Right kidney (tissue), 9 donors: ENCODE results near the gene OR5M8.

Experiments used
- DNase-seq: peaks from one replicate; pipeline ENCODE4 v3.0.0-alpha.2; 2016
- long read RNA-seq, 8 donors: transcript quantifications; one replicate each; lab custom pipeline, GENCODE V29; 2026

Gene OR5M8
- long read RNA-seq, donor 1, result 0 reads
- long read RNA-seq, donor 2, result 0 reads
- long read RNA-seq, donor 3, result 0 reads
- long read RNA-seq, donor 4, result 0 reads
- long read RNA-seq, donor 5, result 0 reads
- long read RNA-seq, donor 6, result 0 reads
- long read RNA-seq, donor 7, result 0 reads
- long read RNA-seq, donor 8, result 0 reads

GRCh38 chr11:56491270-56491669 lies at the start of gene OR5M8:
TSS of gene OR5M8 (minus strand) at chr11:56491370. CDS start at chr11:56491370, 0 bp downstream.
- no peak for DNase-seq

DNA sequence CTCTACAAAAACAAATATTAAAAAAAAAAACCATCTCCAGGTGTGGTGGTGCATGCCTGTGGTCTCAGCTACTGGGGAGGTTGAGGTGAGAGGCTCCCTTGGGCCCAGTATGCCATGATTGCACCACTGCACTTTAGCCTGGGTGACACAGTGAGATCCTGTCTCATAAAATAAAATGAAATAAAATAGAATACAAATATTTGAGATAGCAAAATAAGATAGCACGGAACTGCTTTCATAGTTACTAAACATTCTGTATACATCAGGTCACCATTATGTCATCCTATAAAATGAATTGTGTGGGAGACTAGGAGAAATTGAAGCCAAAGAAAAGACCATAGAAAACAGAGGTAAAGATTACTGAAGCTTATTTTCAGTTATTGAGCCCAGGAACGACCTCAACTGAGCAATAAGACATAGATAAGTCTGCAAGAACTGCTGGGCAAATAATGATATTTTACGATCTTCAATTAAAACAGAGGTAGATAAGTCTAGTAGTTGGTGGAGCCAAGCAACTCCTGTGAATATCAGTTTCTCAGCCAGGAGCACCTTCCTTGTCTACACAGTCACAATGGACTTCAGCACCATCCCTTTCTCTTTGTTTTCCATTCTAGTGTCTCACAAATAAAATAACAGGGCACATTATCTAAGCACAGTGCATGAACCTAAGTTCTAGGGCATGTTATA lies 42.0 kb upstream of the OR5M8 start:
- no peak for DNase-seq

GRCh38 chr11:56531856-56532255 lies 40.7 kb upstream of the OR5M8 start:
- no peak for DNase-seq

- no peak for DNase-seq
These were observed 30.8 kb upstream of the OR5M8 start for GRCh38 chr11:56522008-56522407.

- no peak for DNase-seq
These were observed 22.1 kb upstream of the OR5M8 start for GRCh38 chr11:56513280-56513679.

DNA sequence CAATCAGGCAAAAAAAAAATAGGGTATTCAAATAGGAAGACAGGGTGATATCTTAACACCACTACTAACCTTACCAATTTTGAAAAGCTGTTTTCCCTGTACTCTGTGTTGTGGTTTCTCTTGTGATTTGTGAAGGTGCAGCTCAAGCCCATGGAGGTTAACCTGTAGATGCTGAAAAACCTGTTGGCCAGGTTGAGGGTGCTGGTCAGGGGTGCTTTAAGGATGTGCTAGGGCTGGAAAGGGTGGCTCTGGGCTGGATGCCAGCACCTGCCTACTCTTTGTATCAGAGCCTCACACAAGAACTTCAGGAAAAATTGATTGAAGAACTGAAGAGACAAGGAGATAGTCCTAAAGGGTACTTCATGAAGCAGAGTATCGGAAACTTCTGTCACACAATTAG lies 18.3 kb upstream of the OR5M8 start:
- no peak for DNase-seq

DNA sequence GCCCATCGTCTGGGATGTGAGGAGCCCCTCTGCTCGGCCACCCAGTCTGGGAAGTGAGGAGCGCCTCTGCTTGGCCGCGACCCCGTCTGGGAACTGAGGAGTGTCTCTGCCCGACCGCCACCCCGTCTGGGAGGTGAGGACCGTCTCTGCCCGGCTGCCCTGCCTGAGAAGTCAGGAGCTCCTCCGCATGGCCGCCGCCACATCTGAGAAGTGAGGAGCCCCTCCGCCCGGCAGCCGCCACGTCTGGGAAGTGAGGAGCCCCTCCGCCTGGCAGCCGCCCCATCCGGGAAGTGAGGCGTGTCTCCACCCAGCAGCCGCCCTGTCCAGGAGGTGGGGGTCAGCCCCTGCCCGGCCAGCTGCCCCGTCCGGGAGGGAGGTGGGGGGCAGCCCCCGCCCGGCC lies 5.8 kb upstream of the OR5M8 start:
- no peak for DNase-seq

GRCh38 chr11:56495117-56495516 lies 3.9 kb upstream of the OR5M8 start:
- DNase-seq, result no peak

DNA sequence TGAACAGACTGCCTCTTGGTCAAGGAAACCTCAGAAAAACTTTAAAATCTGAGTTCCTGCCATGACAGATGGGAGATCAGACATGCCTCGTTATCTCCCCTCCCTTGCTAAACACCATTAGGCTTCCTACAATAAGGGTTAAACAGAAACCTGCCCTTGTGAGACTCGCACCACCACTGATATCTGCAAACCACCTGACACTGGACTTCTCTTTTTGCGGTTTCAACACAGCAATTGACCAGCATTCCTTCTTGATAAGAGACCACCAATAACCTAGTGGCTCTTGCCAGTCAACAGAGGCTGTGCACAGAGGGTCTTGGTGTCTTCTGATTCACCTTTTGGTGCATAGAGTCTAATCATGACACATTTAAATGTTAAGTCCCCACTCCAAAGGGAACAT lies 4.4 kb downstream of the OR5M8 start:
- DNase-seq, result no peak

DNA sequence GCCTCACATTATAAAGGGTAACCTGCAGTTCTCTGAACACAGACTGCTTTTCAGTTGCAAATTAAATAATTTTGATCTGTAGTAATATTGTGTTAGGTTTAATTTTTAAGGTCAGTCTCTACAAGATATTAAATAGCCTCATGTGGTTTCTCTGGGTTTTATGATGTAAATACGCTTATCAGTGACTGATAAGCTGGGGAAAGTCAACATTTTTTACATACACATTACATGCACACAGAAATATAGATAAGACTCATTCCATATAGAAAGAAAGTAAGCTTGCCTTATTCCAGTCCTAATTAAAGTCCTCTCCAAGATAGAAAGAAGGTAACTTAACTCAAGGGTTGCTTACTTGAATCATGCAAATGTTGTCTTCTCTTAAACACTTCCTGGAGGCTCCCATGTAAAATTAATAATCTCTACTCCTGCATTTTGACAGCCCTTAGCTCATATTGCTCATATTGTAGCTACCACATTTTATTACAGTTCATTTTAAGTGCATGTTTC lies 16.4 kb downstream of the OR5M8 start:
- no peak for DNase-seq

- no peak for DNase-seq
These were observed 17.9 kb downstream of the OR5M8 start, which contains the start of gene OR5M3 for GRCh38 chr11:56473252-56473651. TSS of gene OR5M3 (minus strand) at chr11:56473352. CDS start at chr11:56470497, 2,855 bp downstream.

DNA sequence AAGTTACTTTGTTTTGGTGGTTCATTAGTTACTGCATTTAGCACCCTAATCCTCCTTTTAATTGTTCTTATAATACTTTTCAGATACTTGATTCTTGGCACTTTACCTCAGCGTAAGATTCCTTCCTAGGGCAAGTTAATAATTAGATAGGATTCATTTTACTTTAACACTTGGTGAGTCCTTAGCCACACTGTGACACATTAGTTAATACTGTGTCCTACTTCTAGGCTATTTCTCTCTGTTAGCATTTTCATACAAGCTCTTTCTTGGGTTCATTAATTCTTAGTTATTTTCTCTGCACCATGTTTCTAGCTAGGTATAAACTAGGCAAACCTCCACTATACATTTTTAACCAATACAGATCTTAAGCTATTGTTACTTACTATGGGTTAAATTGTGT lies 34.1 kb downstream of the OR5M8 start:
- DNase-seq, result no peak

GRCh38 chr11:56453521-56453920 lies 37.6 kb downstream of the OR5M8 start:
- DNase-seq, result no peak
